ENCODE data around the gene DMD.

DNA sequence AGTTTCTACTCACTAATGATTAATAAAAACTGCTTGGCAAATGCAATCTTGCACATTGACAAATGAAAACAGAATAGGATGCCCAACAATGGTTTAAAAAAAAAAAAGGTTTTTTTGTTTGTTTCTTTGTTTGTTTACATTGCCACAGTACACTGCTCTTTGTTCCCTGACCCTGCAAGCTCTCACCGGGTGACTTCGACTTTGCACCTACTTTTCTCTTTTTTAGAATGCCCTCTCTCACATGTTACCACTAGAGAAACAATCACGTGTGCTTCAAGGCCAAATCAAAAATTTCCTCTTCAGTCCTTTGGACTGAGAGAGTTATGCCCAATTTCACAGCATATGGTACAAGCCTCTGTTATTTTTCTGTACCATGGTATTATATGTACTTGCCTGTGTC lies 101.5 kb downstream of the DMD start:
- TF ChIP-seq CTCF (IDR thresholded peaks at IDR 0.05) = no peak
- TF ChIP-seq EZH2 (IDR thresholded peaks at IDR 0.05) = no peak

Data from neural progenitor cell (in vitro differentiated cells).